Breast epithelium (tissue), 4 donors: ENCODE measurements around the gene GLI2. TPM values are rescaled to one million over a fixed set of nuclear protein-coding genes. Genes with fewer than 3 reads are reported as not detected.

Experiments used
- DNase-seq, 2 donors: peaks; one replicate each; pipeline ENCODE4 v3.0.0-alpha.2; 2019; ENCODE audit warnings: low spot score in 2 of 2
- H3K27ac ChIP-seq, 2 donors: fragments of 200-600 bp; sonication (generic) in 1 of 2; one replicate each; pipeline ENCODE4 v1.5.1; 2016 to 2019; ENCODE audit warnings: mild to moderate bottlenecking in 1 of 2
- H3K27me3 ChIP-seq, 2 donors: fragments of 200-600 bp; sonication (generic) in 1 of 2; one replicate each; pipeline versions ENCODE4 v1.5.1 to v1.6.0; 2017 to 2019; ENCODE audit warnings: control low read depth in 1 of 2, mild to moderate bottlenecking in 1 of 2
- H3K36me3 ChIP-seq: fragments of 200-600 bp; one replicate; pipeline ENCODE4 v1.5.1; 2019
- H3K4me1 ChIP-seq, 2 donors: fragments of 200-600 bp; sonication (generic); one replicate each; pipeline ENCODE4 v1.5.1; 2016 to 2019; ENCODE audit warnings: control low read depth in 1 of 2
- H3K4me3 ChIP-seq, 3 donors: fragments of 200-600 bp; sonication (generic); 1 replicate in 2 of 3; 2 replicates in 1 of 3; pipeline ENCODE4 v1.5.1; 2016 to 2019; ENCODE audit warnings: mild to moderate bottlenecking in 3 of 3, moderate library complexity in 2 of 3
- H3K9me3 ChIP-seq, 2 donors: fragments of 200-600 bp; sonication (generic) in 1 of 2; one replicate each; pipeline ENCODE4 v1.5.1; 2016 to 2019; ENCODE audit warnings: control low read depth in 1 of 2
- POLR2A ChIP-seq: fragments of 450-650 bp; IDR thresholded peaks from one replicate; pipeline ENCODE4 v1.6.1; 2016; ENCODE audit warnings: antibody characterized with exemption, mild to moderate bottlenecking, moderate library complexity
- POLR2AphosphoS5 ChIP-seq, 3 donors: sonication (generic); formaldehyde crosslinking; IDR thresholded peaks; one replicate each; pipeline ENCODE4 v1.6.1; 2017; ENCODE audit warnings: antibody characterized with exemption in 3 of 3
- intact Hi-C: fragments of 100-400 bp; cut with DNase I; formaldehyde crosslinking; loops from one replicate; pipeline ENCODE4 v1.15.1; 2023; ENCODE audit warnings: low total_unique reads
- total RNA-seq, 3 donors: library from RNA; depleted of rRNA; stranded (reverse); fragments of >200 nt; gene quantifications; one replicate each; pipeline ENCODE4 v1.1.0, GENCODE V29; 2016
- TF ChIP-seq, protein P1 (sequence below), 3 donors: fragments of 450-650 bp; IDR thresholded peaks; one replicate each; pipeline ENCODE4 v1.5.1; 2016 to 2017; ENCODE audit warnings: antibody characterized with exemption in 3 of 3, mild to moderate bottlenecking in 3 of 3, moderate library complexity in 3 of 3

GLI2 gene
- total RNA-seq, 3 donors from 2014 or later, result 0.96 to 3.6 (median 1.0) TPM

- DNase-seq, result no peak
- H3K27ac ChIP-seq, result no peak overlapping the region
- H3K4me3 ChIP-seq, result no peak overlapping the region
- peaks cover 0 to 13% of the 10 kb centered on the region in 2 donors for H3K27me3 ChIP-seq
- intact Hi-C loops, result no loop called here
- no peak for TF ChIP-seq POLR2AphosphoS5 (IDR thresholded peaks at IDR 0.05)
- TF ChIP-seq POLR2A, result no peak
- TF ChIP-seq, protein P1, sequence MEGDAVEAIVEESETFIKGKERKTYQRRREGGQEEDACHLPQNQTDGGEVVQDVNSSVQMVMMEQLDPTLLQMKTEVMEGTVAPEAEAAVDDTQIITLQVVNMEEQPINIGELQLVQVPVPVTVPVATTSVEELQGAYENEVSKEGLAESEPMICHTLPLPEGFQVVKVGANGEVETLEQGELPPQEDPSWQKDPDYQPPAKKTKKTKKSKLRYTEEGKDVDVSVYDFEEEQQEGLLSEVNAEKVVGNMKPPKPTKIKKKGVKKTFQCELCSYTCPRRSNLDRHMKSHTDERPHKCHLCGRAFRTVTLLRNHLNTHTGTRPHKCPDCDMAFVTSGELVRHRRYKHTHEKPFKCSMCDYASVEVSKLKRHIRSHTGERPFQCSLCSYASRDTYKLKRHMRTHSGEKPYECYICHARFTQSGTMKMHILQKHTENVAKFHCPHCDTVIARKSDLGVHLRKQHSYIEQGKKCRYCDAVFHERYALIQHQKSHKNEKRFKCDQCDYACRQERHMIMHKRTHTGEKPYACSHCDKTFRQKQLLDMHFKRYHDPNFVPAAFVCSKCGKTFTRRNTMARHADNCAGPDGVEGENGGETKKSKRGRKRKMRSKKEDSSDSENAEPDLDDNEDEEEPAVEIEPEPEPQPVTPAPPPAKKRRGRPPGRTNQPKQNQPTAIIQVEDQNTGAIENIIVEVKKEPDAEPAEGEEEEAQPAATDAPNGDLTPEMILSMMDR (IDR thresholded peaks at IDR 0.05), result no peak
- H3K4me1 ChIP-seq, result no peaks in the 10 kb centered on the region
- no peaks in the 10 kb centered on the region for H3K9me3 ChIP-seq
- H3K36me3 ChIP-seq, result no peaks in the 10 kb centered on the region
Measured at GRCh38 chr2:120699292-120699691, 36.4 kb upstream of the GLI2 start.

DNA sequence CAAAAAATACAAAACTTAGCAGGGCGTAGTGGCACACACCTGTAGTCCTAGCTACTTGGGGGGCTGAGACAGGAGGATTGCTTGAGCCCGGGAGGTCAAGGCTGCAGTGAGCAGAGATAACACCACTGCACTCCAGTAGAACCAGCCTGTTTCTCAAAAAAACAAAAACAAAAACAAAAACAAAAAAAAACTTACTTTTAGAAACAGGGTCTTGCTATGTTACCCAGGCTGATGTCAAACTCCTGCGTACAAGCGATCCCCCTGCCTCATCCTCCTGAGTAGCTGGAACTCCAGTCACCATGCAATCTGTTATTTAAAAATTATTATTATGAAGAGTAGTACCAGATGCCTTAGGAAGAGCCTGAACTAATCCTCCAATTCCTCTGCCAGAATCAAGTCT lies 35.0 kb upstream of the GLI2 start:
- Histone ChIP-seq H3K9me3 (no peaks in the 10 kb centered on the region), H3K27ac (no peak overlapping the region), H3K4me1 (no peaks in the 10 kb centered on the region), H3K4me3 (no peak overlapping the region), H3K36me3 (no peaks in the 10 kb centered on the region), H3K27me3 (peaks cover 0 to 7% of the 10 kb centered on the region in 2 donors)
- DNase-seq, result no peak
- intact Hi-C loops, result no loop called here
- TF ChIP-seq POLR2A, result no peak
- TF ChIP-seq POLR2AphosphoS5 (IDR thresholded peaks at IDR 0.05), result no peak
- TF ChIP-seq, protein P1 (IDR thresholded peaks at IDR 0.05), result no peak

DNA sequence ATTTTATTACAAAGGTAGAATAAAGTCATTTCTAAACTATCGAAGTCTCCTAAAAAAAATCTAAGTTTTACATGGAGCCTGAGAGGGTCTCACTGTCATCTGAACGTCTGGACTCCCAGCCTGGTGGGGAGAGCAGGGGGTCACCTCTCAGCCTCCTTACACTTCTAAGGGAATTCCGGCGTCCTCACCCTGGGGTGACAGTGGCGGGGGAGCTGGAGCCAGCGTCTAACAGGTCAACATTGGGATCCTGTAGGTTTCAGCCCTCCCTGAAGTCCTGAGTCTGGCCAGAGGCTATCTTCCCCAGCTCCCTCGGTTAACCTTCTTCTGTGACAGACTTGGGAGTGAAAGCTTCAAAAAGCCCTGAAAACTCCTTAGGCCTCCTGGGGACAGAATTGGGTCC lies 34.6 kb upstream of the GLI2 start:
- DNase-seq, result no peak
- Histone ChIP-seq H3K27ac (no peak overlapping the region), H3K36me3 (no peaks in the 10 kb centered on the region), H3K9me3 (no peaks in the 10 kb centered on the region), H3K27me3 (peaks cover 0 to 4% of the 10 kb centered on the region in 2 donors), H3K4me1 (no peaks in the 10 kb centered on the region), H3K4me3 (no peak overlapping the region)
- TF ChIP-seq, protein P1 (IDR thresholded peaks at IDR 0.05), result no peak
- TF ChIP-seq POLR2A (no peak), POLR2AphosphoS5 (IDR thresholded peaks at IDR 0.05) (no peak)
- intact Hi-C loops, result no loop called here

DNA sequence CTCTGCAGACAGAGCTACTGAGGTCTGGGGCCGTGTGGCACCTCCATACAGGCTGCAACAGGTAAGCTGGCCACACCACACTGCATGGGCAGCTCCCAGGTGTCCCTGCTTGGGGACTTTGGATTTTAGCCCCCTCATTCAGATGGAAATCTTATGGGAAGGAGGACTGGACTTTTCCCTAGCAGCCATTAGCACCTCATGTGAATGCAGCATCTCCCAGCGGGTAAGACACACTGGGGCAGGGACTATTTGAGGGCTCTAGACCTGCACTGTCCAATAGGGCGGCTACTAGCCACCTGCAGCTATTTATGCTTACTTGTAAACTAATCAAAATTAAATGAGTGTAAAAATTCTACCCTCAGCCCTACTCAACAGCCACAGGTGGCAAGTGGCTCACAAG lies 34.2 kb upstream of the GLI2 start:
- peaks cover 0 to 1% of the 10 kb centered on the region in 2 donors for H3K27me3 ChIP-seq
- intact Hi-C loops, result no loop called here
- no peak overlapping the region for H3K27ac ChIP-seq
- DNase-seq, result no peak
- TF ChIP-seq POLR2AphosphoS5 (IDR thresholded peaks at IDR 0.05) (no peak), POLR2A (no peak)
- TF ChIP-seq, protein P1 (IDR thresholded peaks at IDR 0.05), result no peak
- H3K9me3 ChIP-seq, result no peaks in the 10 kb centered on the region
- H3K4me1 ChIP-seq, result no peaks in the 10 kb centered on the region
- H3K36me3 ChIP-seq, result no peaks in the 10 kb centered on the region
- H3K4me3 ChIP-seq, result no peak overlapping the region

DNA sequence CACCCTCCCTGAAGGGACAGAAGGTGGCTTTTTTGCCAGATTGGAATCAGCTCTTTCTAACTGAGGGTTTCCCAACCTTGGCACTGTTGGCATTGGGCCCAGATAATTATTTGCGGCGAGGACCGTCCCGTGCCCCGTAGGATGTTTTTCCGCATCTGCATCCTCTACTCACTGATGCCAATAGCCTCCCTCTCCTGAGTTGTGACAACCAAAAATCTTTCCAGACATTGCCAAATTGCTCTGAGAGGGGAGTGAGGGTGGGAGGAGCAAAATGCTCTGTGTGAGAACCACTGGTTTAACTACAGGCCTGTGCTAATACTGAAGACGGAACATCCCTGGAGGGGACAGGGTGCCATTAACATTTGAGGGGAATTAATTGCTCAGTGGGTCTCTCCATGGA lies 33.6 kb upstream of the GLI2 start:
- Histone ChIP-seq H3K4me1 (no peaks in the 10 kb centered on the region), H3K4me3 (no peak overlapping the region), H3K27ac (no peak overlapping the region), H3K27me3 (no peaks in the 10 kb centered on the region), H3K9me3 (no peaks in the 10 kb centered on the region), H3K36me3 (no peaks in the 10 kb centered on the region)
- intact Hi-C loops, result no loop called here
- DNase-seq, result no peak
- TF ChIP-seq POLR2AphosphoS5 (IDR thresholded peaks at IDR 0.05) (no peak), POLR2A (no peak)
- TF ChIP-seq, protein P1 (IDR thresholded peaks at IDR 0.05), result no peak
